Fibroblast of skin of right quadriceps (primary cell): ENCODE results near the gene CAMK1G.

Experiments used
- DNase-seq: peaks from one replicate; pipeline ENCODE4 v3.0.0-alpha.2; 2013

The CAMK1G gene

GRCh38 chr1:209583408-209583807 is at the start of gene CAMK1G:
TSS of gene CAMK1G (plus strand) at chr1:209583714. CDS start at chr1:209594984, 11,270 bp downstream.
- peak; percentile 80 for DNase-seq

- no peak for DNase-seq
These were observed 48.8 kb upstream of the CAMK1G start for GRCh38 chr1:209534496-209535250.

GRCh38 chr1:209536843-209537242 is 46.7 kb upstream of the CAMK1G start:
- DNase-seq, result no peak

GRCh38 chr1:209537336-209538114 is 46.0 kb upstream of the CAMK1G start:
- no peak for DNase-seq

GRCh38 chr1:209539576-209539975 is 43.9 kb upstream of the CAMK1G start:
- DNase-seq, result no peak

GRCh38 chr1:209542585-209542984 is 40.9 kb upstream of the CAMK1G start:
- peak; percentile 20 for DNase-seq

- no peak for DNase-seq
These were observed 39.4 kb upstream of the CAMK1G start for GRCh38 chr1:209544098-209544497.

- DNase-seq, result no peak
These were observed 38.1 kb upstream of the CAMK1G start for GRCh38 chr1:209545423-209545822.

- no peak for DNase-seq
These were observed 37.0 kb upstream of the CAMK1G start for GRCh38 chr1:209546390-209547085.

GRCh38 chr1:209547626-209548025 is 35.9 kb upstream of the CAMK1G start:
- no peak for DNase-seq

- DNase-seq, result no peak
These were observed 33.9 kb upstream of the CAMK1G start for GRCh38 chr1:209549443-209550205.

- DNase-seq, result no peak
These were observed 33.0 kb upstream of the CAMK1G start for GRCh38 chr1:209550519-209550918.

- DNase-seq, result no peak
These were observed 30.9 kb upstream of the CAMK1G start for GRCh38 chr1:209552406-209553264.

- DNase-seq, result no peak
These were observed 28.5 kb upstream of the CAMK1G start for GRCh38 chr1:209554761-209555611.

GRCh38 chr1:209556162-209556690 is 27.3 kb upstream of the CAMK1G start:
- peak; percentile 45 for DNase-seq

GRCh38 chr1:209557221-209557620 is 26.3 kb upstream of the CAMK1G start:
- no peak for DNase-seq

- no peak for DNase-seq
These were observed 23.0 kb upstream of the CAMK1G start for GRCh38 chr1:209560529-209560928.

GRCh38 chr1:209560952-209561351 is 22.6 kb upstream of the CAMK1G start:
- no peak for DNase-seq

- no peak for DNase-seq
These were observed 22.0 kb upstream of the CAMK1G start for GRCh38 chr1:209561532-209561931.

GRCh38 chr1:209564849-209565248 is 18.7 kb upstream of the CAMK1G start:
- DNase-seq, result no peak
